NCI-H1417 (cell line): ENCODE results near the gene SEZ6.

Experiments
- DNase-seq, 3 experiments: peaks; one replicate each; lab custom pipeline; 2025; lab: John Stamatoyannopoulos, UW

Gene SEZ6

GRCh38 chr17:29005936-29006511, at the start of gene SEZ6:
Gene SEZ6, minus strand, starts transcription at chr17:29006033. Its CDS starts 164 bp downstream, at chr17:29005869.
- peak; percentile 74 to 93 (median 88) for DNase-seq

- peak; percentile 8 to 94 (median 80) for DNase-seq
Observed at GRCh38 chr17:29054835-29055234, 49.0 kb upstream of the SEZ6 start.

- DNase-seq, result no peak
Observed at GRCh38 chr17:29051731-29052130, 45.9 kb upstream of the SEZ6 start.

- no peak for DNase-seq
Observed at GRCh38 chr17:29051194-29051593, 45.4 kb upstream of the SEZ6 start.

GRCh38 chr17:29050176-29050575, 44.3 kb upstream of the SEZ6 start:
- DNase-seq, result no peak

- no peak for DNase-seq
Observed at GRCh38 chr17:29049541-29050145, 43.8 kb upstream of the SEZ6 start.

GRCh38 chr17:29048440-29049368, 42.9 kb upstream of the SEZ6 start:
- peak; percentile 21 to 88 (median 66) for DNase-seq

GRCh38 chr17:29046473-29046839, 40.6 kb upstream of the SEZ6 start:
- DNase-seq, result no peak

GRCh38 chr17:29045734-29046472, 40.1 kb upstream of the SEZ6 start:
- DNase-seq, result no peak

- DNase-seq, result no peak
Observed at GRCh38 chr17:29045026-29045425, 39.2 kb upstream of the SEZ6 start.

GRCh38 chr17:29043539-29044145, 37.8 kb upstream of the SEZ6 start:
- DNase-seq, result peak in 1 of 3 experiments; percentile 55

GRCh38 chr17:29042679-29043538, 37.1 kb upstream of the SEZ6 start, which contains the start of gene PIPOX:
Gene PIPOX, plus strand, starts transcription at chr17:29043141. Its CDS starts 85 bp downstream, at chr17:29043226.
- DNase-seq, result peak; percentile 90 to 100 (median 98)

GRCh38 chr17:29042026-29042678, 36.3 kb upstream of the SEZ6 start:
- no peak for DNase-seq

GRCh38 chr17:29041571-29041970, 35.7 kb upstream of the SEZ6 start:
- no peak for DNase-seq

GRCh38 chr17:29041091-29041490, 35.3 kb upstream of the SEZ6 start:
- DNase-seq, result no peak

- DNase-seq, result no peak
Observed at GRCh38 chr17:29039764-29040598, 34.1 kb upstream of the SEZ6 start.

- no peak for DNase-seq
Observed at GRCh38 chr17:29038085-29038795, 32.4 kb upstream of the SEZ6 start.

GRCh38 chr17:29037739-29038084, 31.9 kb upstream of the SEZ6 start:
- DNase-seq, result no peak

GRCh38 chr17:29036584-29036983, 30.8 kb upstream of the SEZ6 start:
- no peak for DNase-seq
